Neural cell (in vitro differentiated cells): ENCODE data around the gene ELMO1. TPM values are rescaled to one million over a fixed set of nuclear protein-coding genes. Genes with fewer than 3 reads are reported as not detected.

ENCODE experiments used
- H2AFZ ChIP-seq: fragments of 200-600, 300-800 bp; sonication (generic), shearing (Covaris generic); 2 replicates; pipeline ENCODE4 v1.6.0; 2014; ENCODE audit warnings: low read depth, mild to moderate bottlenecking, antibody characterized with exemption, low read length, moderate library complexity
- H3F3A ChIP-seq: fragments of 200-600 bp; shearing (Covaris generic); 2 replicates; pipeline ENCODE4 v1.6.1; 2016; ENCODE audit warnings: mild to moderate bottlenecking, moderate library complexity, mixed read lengths, antibody characterized with exemption, low read length; ENCODE audit not compliant: insufficient read depth, poor library complexity, severe bottlenecking
- H3K27ac ChIP-seq: fragments of 200-600, 300-800 bp; sonication (generic), shearing (Covaris generic); 2 replicates; pipeline ENCODE4 v1.5.1; 2014; ENCODE audit warnings: mild to moderate bottlenecking, low read length, moderate library complexity
- H3K27me3 ChIP-seq: fragments of 300-800, 200-600 bp; sonication (generic), shearing (Covaris generic); 2 replicates; pipeline ENCODE4 v1.6.0; 2014; ENCODE audit warnings: mild to moderate bottlenecking, low read depth, low read length, moderate library complexity; ENCODE audit not compliant: insufficient read depth
- H3K36me3 ChIP-seq: fragments of 300-800, 200-600 bp; sonication (generic), shearing (Covaris generic); 2 replicates; pipeline ENCODE4 v1.5.1; 2014; ENCODE audit warnings: mild to moderate bottlenecking, antibody characterized with exemption, low read length, moderate library complexity; ENCODE audit not compliant: insufficient read depth
- H3K4me2 ChIP-seq: fragments of 300-800, 200-600 bp; sonication (generic), shearing (Covaris generic); 2 replicates; pipeline ENCODE4 v1.6.0; 2014; ENCODE audit warnings: mild to moderate bottlenecking, low read length
- H3K4me3 ChIP-seq: fragments of 300-800, 200-600 bp; sonication (generic), shearing (Covaris generic); 2 replicates; pipeline ENCODE4 v1.5.1; 2014; ENCODE audit warnings: mild to moderate bottlenecking, low read length, moderate library complexity
- H3K79me2 ChIP-seq: fragments of 200-600 bp; shearing (Covaris generic); replicated peaks from 2 replicates; pipeline ENCODE4 v1.6.0; 2014; ENCODE audit warnings: mild to moderate bottlenecking, low read length, moderate library complexity; ENCODE audit not compliant: insufficient read depth
- H3K9ac ChIP-seq: fragments of 300-800, 200-600 bp; sonication (generic), shearing (Covaris generic); 2 replicates; pipeline ENCODE4 v1.6.1; 2016; ENCODE audit warnings: mild to moderate bottlenecking, low read length, mixed read lengths
- H3K9me2 ChIP-seq: fragments of 200-600 bp; shearing (Covaris generic); 2 replicates; pipeline ENCODE4 v1.6.1; 2016; ENCODE audit warnings: mild to moderate bottlenecking, low read length, mixed read lengths; ENCODE audit not compliant: insufficient read depth
- H3K9me3 ChIP-seq: fragments of 200-600, 300-800 bp; sonication (generic), shearing (Covaris generic); 2 replicates; pipeline ENCODE4 v1.6.1; 2016; ENCODE audit warnings: mild to moderate bottlenecking, mixed run types, low read length, moderate library complexity, mixed read lengths
- H4K20me1 ChIP-seq: fragments of 200-600 bp; shearing (Covaris generic); 2 replicates; pipeline ENCODE4 v1.6.1; 2016; ENCODE audit warnings: mild to moderate bottlenecking, mixed run types; ENCODE audit not compliant: insufficient read depth
- EP300 ChIP-seq: fragments of 450-650 bp; conservative IDR thresholded peaks from 2 replicates; pipeline ENCODE4 v1.6.1; 2014; ENCODE audit warnings: antibody characterized with exemption, mild to moderate bottlenecking, moderate library complexity; ENCODE audit not compliant: poor library complexity, severe bottlenecking
- EZH2 ChIP-seq: fragments of 200-600, 300-800 bp; shearing (Covaris generic), sonication (generic); IDR thresholded peaks from 2 replicates; pipeline ENCODE4 v1.6.1; 2014; ENCODE audit warnings: antibody characterized with exemption, low read length, borderline replicate concordance, mild to moderate bottlenecking; ENCODE audit not compliant: insufficient read depth, poor library complexity, severe bottlenecking
- MXI1 ChIP-seq: fragments of 450-650 bp; conservative IDR thresholded peaks from 2 replicates; pipeline ENCODE4 v1.6.1; 2014; ENCODE audit warnings: antibody characterized with exemption, mild to moderate bottlenecking; ENCODE audit not compliant: poor library complexity, severe bottlenecking
- POLR2AphosphoS5 ChIP-seq: IDR thresholded peaks from 2 replicates; pipeline ENCODE4 v1.6.1; 2012
- RAD21 ChIP-seq: fragments of 450-650 bp; conservative IDR thresholded peaks from 2 replicates; pipeline ENCODE4 v1.6.1; 2014; ENCODE audit warnings: antibody characterized with exemption, mild to moderate bottlenecking, moderate library complexity
- SMC3 ChIP-seq: fragments of 450-650 bp; conservative IDR thresholded peaks from 2 replicates; pipeline ENCODE4 v1.6.1; 2014; ENCODE audit warnings: antibody characterized with exemption, mild to moderate bottlenecking, moderate library complexity; ENCODE audit not compliant: poor library complexity
- TAF1 ChIP-seq: IDR thresholded peaks from 2 replicates; pipeline ENCODE4 v1.6.1; 2012; ENCODE audit warnings: low read depth
- polyA plus RNA-seq: library from polyadenylated mRNA; depleted of rRNA; stranded (reverse); fragments of >200 nt; gene quantifications from 2 replicates; pipeline ENCODE4 v1.2.3, GENCODE V29; 2014
- TF ChIP-seq, protein P1 (sequence below): fragments of 450-650 bp; IDR thresholded peaks from 2 replicates; pipeline ENCODE4 v1.5.1; 2014; ENCODE audit warnings: antibody characterized with exemption, mild to moderate bottlenecking, moderate library complexity; ENCODE audit not compliant: poor library complexity, severe bottlenecking
- TF ChIP-seq, protein P2 (sequence below): IDR thresholded peaks from 2 replicates; pipeline ENCODE4 v1.6.1; 2012; ENCODE audit warnings: borderline replicate concordance

The ELMO1 gene
- polyA plus RNA-seq, 1 donor from 2014 or later: 12.2 TPM

DNA sequence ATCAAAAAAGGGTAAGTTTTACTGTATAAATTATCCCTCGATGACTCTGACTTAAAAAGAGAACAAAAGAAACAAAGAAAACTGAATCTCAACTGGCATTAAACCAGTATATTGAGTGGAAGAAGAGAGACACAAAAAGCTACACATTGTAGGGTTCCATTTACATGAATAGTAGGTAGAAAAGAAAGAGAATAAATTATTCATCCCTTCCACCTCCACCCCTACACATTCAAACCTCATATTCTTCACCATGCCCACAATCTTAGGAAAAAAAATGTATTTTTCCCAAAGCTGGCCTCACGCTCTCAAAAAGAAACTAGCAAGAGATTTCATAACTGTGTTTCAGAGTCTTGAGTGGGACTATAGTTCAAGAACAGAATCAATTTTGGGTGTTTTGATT, 377.5 kb downstream of the ELMO1 start:
- H3K9ac ChIP-seq: no peak overlapping the region
- H3K9me3 ChIP-seq: no peaks in the 10 kb centered on the region
- H3F3A ChIP-seq: no peaks in the 10 kb centered on the region
- no peak overlapping the region for H3K4me3 ChIP-seq
- H3K36me3 ChIP-seq: no peaks in the 10 kb centered on the region
- no peaks in the 10 kb centered on the region for H3K79me2 ChIP-seq
- H4K20me1 ChIP-seq: no peaks in the 10 kb centered on the region
- no peak overlapping the region for H3K4me2 ChIP-seq
- no peaks in the 10 kb centered on the region for H3K27me3 ChIP-seq
- no peak overlapping the region for H3K27ac ChIP-seq
- no peak overlapping the region for H2AFZ ChIP-seq
- TF ChIP-seq TAF1: no peak
- no peak for TF ChIP-seq SMC3
- no peak for TF ChIP-seq POLR2AphosphoS5
- TF ChIP-seq, protein P1, sequence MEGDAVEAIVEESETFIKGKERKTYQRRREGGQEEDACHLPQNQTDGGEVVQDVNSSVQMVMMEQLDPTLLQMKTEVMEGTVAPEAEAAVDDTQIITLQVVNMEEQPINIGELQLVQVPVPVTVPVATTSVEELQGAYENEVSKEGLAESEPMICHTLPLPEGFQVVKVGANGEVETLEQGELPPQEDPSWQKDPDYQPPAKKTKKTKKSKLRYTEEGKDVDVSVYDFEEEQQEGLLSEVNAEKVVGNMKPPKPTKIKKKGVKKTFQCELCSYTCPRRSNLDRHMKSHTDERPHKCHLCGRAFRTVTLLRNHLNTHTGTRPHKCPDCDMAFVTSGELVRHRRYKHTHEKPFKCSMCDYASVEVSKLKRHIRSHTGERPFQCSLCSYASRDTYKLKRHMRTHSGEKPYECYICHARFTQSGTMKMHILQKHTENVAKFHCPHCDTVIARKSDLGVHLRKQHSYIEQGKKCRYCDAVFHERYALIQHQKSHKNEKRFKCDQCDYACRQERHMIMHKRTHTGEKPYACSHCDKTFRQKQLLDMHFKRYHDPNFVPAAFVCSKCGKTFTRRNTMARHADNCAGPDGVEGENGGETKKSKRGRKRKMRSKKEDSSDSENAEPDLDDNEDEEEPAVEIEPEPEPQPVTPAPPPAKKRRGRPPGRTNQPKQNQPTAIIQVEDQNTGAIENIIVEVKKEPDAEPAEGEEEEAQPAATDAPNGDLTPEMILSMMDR: no peak
- TF ChIP-seq, protein P2, sequence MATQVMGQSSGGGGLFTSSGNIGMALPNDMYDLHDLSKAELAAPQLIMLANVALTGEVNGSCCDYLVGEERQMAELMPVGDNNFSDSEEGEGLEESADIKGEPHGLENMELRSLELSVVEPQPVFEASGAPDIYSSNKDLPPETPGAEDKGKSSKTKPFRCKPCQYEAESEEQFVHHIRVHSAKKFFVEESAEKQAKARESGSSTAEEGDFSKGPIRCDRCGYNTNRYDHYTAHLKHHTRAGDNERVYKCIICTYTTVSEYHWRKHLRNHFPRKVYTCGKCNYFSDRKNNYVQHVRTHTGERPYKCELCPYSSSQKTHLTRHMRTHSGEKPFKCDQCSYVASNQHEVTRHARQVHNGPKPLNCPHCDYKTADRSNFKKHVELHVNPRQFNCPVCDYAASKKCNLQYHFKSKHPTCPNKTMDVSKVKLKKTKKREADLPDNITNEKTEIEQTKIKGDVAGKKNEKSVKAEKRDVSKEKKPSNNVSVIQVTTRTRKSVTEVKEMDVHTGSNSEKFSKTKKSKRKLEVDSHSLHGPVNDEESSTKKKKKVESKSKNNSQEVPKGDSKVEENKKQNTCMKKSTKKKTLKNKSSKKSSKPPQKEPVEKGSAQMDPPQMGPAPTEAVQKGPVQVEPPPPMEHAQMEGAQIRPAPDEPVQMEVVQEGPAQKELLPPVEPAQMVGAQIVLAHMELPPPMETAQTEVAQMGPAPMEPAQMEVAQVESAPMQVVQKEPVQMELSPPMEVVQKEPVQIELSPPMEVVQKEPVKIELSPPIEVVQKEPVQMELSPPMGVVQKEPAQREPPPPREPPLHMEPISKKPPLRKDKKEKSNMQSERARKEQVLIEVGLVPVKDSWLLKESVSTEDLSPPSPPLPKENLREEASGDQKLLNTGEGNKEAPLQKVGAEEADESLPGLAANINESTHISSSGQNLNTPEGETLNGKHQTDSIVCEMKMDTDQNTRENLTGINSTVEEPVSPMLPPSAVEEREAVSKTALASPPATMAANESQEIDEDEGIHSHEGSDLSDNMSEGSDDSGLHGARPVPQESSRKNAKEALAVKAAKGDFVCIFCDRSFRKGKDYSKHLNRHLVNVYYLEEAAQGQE: no peak
- TF ChIP-seq RAD21: no peak
- TF ChIP-seq EP300: no peak
- no peak for TF ChIP-seq EZH2
- TF ChIP-seq MXI1: no peak
- no peaks in the 10 kb centered on the region for H3K9me2 ChIP-seq

DNA sequence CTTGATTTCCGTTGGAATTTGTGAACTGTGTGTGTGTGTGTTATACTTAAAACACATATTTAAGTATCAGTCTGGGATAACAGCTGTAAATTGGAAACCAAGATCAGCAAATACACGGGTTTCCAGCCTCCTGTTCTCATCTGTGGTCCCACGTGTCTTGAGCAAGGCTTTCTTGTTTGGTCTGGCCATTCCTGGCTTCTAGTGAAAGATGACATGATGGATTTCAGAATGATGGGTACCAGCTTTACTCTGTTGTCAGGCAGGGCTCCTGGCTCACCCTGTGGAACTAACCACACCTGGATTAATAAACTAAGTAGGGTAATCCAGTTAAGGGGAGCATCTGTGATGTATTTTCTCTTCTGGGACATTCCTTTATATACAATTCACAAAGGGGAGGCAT, 378.2 kb downstream of the ELMO1 start:
- Histone ChIP-seq H3K9ac (no peak overlapping the region), H3K27ac (no peak overlapping the region), H3K4me2 (no peak overlapping the region), H3K36me3 (no peaks in the 10 kb centered on the region), H3K79me2 (no peaks in the 10 kb centered on the region), H3K9me3 (no peaks in the 10 kb centered on the region), H3K4me3 (no peak overlapping the region), H4K20me1 (no peaks in the 10 kb centered on the region), H3F3A (no peaks in the 10 kb centered on the region), H2AFZ (no peak overlapping the region), H3K27me3 (no peaks in the 10 kb centered on the region), H3K9me2 (no peaks in the 10 kb centered on the region)
- no peak for TF ChIP-seq TAF1
- TF ChIP-seq POLR2AphosphoS5: no peak
- TF ChIP-seq MXI1: no peak
- TF ChIP-seq SMC3: no peak
- TF ChIP-seq, protein P1: no peak
- no peak for TF ChIP-seq RAD21
- no peak for TF ChIP-seq EZH2
- TF ChIP-seq, protein P2: no peak
- TF ChIP-seq EP300: no peak
